GM19455 (cell line): ENCODE measurements around the gene TPCN2.
A peak's percentile ranks its signal among the peaks of the same experiment; 100 is the strongest.

Experiments used
- ATAC-seq: cut with Tn5 transposase; IDR thresholded peaks from one replicate; pipeline ENCODE4 v1.9.1; 2021; ENCODE audit not compliant: unreplicated experiment

TPCN2 gene

DNA sequence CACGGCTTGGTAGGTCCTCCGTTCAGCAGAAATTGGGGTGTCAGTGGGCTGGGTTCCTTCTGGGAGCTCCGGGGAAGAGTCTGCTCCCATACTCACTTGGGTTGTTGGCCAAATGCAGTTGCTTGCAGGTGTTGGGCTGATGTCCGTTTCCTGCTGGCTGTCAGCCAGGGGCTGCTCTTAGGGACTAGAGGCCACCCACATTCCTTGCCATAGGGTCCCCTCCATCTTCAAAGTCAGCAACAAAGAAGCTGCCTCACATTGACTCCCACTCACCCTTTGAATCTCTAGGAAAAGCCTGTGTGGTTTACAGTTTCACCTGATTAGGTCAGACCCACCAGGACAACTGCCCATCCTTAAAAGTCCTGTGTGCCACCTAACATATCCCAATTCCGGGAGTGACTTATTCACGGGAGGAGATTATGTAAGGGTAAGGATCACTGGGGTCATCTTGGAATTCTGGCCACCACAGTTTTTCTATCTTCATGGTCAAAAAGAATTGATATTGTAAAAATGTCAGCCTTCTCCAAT lies 43.0 kb downstream of the TPCN2 start:
- no peak for ATAC-seq

DNA sequence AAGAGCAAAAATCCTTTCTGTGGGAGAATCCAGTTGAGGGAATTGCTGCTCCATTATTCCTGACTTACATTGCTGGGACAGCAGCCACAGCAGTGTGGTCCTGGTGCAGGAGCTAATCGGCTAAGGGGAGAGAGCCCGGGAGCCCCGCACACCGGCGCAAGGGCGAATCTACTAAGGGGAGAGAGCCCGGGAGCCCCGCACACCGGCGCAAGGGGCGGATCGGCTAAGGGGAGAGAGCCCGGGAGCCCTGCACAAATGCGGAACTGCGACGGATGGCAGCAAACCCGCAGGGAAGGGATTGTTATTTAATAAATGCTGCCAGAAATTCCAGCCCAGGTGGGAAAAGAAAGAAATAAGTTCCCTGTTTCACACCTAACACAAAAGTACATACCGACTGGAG lies 43.5 kb downstream of the TPCN2 start:
- ATAC-seq, result no peak

DNA sequence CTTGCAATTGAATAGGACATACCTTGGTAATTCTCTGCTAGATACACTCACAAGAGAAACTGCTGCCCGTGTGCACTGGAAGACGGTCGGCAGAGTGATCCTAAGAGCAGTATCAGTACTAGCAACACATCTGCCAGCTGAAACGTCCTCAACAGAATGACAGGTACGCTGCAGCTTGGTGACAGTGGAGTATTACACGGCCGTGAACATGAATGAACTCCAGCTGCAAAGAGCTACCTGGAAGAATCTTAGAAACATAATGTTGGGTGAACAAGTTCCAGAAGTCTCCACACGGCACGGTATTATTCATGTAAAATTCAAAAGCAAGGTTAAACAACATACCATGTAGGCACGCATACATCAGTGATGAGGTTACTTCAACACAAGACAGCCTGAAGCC lies 44.4 kb downstream of the TPCN2 start:
- ATAC-seq, result no peak

DNA sequence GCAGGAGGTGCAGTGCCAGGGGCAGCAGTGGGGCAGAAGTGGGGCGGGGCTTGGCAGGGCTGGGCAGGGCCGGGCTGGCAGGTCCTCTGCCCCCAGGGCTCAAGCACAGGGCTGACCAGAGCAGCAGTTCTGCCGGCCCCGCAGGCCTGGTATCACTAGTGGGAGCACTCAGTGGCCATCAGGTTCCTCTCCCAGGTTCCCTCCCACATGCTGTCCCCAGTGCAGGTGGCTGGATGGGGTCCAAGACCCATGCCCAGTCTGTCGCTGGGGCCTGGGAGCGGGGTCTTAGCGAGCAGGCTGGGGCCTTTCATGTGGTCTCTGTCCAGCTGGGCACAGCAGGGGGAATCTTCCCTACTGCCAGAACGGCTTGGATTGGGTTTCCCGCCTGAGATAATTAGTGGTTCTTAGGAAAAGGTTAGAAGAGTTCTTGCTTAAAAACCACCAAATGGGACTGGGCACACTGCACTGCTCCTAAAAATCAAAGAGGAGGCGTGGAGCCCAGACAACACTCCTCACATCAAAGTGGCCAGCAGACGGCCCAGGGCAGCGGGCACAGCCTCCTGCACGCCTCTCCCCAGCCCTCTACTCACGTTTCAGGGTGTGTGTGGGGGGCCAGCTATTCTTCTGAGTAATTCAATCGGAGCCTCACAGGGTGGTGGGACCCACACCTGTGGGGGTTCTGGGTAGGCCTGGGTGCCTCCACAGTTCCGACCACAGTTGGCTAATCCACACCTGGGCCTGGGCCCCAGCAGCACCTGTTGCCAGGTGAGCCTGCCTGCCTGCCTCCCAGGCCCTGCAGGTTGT lies 45.6 kb downstream of the TPCN2 start:
- ATAC-seq, result no peak

GRCh38 chr11:69094915-69095290 lies 46.2 kb downstream of the TPCN2 start:
- no peak for ATAC-seq

DNA sequence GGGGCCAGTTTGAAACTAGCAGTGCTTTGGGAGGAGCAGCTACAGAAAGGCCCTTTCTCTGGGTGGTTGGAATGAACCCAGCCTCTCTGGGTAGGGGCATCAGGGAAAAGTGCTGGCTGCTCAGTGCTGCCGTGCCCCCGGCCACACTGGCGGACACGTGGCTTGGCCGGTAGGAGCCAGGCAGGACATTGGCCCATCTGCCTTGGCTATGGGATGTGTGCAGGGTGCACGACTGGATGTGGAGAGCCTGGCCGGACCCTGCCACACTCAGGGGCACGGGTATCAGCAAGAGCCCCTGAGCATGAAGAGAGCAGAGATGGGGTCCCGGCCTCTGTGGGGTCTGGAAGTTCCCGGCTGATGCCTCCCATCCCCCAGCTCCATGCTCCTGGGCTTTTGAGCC lies 46.6 kb downstream of the TPCN2 start:
- ATAC-seq, result no peak

- no peak for ATAC-seq
These were observed 47.7 kb downstream of the TPCN2 start for GRCh38 chr11:69096473-69096872.

DNA sequence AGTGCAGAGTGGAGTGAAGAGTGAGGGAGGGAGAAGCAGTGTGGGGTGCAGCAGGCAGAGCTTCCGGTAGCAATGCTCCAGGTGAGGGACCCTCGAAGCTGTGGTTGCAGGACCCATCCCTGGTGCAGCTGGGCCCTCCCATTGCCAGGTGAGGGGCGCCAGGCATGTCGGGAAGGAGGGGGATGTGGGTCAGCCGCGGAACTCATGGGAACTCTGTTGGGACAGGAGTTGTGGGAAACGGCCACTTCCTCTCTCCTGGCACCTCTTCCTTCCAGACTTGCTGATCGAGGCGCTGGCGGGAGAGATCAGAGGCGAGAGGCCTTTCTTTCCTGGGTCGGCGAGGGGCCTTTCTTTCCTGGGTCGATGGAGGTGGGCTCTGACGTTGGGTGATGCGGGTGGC lies 48.5 kb downstream of the TPCN2 start:
- no peak for ATAC-seq

DNA sequence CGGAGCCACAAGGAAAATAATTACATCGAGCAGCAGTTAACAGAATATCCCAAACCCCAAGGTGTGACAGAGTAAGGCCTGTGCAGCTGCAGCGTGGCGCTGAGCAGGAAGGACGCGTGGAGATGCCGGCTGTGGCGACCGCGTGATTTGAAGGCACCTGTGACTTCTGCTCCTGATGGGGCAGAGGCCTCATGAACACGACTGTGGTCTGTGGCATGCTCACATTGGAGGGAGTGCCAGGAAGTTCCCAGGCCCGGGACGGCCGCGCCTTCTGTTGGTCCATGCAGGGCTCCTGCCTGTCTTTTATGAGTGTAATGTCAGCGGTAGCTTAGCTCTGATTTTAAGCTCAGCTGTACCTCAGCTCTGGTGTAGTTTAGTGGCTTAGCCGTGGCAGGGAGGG lies 50.4 kb downstream of the TPCN2 start:
- ATAC-seq, result no peak

GRCh38 chr11:69100454-69101114 lies 51.9 kb downstream of the TPCN2 start:
- ATAC-seq, result no peak

- ATAC-seq, result peak; percentile 54
These were observed 52.5 kb downstream of the TPCN2 start for GRCh38 chr11:69101115-69101791.

DNA sequence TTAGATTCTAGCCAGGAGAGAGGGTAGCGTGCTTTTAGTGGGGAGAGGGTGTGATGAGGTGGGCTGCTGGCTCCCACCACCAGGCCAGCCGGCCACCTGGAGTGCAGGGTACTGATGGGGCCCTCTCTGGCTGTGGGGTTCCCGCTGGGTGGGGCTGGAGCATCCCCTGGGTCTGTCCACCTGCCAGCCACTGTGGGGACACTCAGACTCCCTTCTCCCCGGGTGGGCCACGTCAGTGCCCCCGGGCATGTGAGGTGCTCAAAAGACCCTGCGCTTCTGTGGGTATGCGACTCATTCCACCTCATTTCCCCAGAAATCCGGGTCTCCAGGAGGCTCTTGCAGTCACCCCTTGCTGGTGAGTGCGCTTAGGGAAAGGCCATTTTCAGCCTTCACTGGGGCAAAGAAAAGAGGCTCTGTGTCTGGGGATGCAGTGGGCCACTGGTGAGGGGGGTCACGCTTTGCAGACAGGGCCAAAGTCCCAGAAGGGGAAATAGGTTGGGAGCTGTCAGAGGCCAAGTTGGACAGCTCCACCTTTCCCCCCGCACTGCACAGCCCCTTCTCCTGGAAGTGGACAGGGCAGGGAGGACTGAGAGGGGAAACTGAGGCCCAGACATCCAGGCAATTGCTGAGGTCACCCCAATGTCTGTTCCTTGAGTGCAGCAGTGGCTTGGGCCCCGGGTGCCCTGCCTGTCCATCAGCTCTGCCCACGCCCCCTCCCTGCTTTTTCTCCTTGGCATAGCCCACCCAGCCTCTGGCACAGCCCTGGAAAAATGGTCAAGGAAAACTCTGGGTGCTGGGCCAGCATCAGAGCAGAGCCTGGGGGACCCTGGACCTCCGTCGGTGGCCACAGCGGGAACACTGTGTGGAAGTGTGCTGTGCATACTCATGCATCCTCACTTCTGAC lies 53.3 kb downstream of the TPCN2 start:
- ATAC-seq, result no peak

DNA sequence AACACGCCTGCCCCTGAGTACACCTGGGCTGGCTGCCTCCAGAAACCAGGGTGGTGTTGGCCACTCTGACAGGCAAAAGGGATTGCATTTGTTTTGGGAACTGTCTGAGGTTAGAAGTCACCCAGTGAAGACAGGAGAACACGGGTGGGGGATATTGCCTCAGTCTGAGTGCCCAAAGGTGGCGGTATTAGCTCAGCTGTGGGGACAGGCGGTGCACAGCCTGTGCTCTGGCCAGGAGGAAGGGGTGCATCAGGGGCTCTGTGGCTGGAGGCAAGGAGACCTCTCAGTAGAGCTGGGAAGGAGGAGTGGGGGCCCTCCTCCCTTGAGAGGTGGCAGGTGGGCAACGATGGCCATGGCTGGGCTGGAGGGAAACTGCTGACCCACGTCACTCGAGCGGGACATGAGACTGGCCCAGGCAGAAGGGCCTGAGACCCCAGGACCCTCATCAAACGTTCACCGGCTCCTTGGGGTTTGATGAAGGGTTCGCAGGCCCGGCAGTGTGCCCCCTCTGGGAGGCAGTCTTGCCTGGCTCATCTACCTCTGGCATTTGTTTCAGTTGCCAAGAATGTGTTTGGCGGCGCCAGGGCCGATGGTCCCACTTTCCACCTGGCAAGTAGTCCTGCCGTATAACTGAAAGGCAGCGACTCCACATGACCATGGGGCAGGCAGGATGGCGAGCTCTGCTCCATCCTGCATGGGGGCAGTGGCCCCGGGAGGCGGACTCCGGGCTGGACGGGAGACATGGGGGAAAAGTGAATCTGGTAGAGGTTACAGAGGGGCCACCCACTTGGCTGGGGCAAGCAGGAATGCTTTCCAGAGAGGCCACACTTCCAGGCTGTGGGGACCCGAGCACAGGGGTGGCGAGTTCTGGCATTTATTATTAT lies 54.2 kb downstream of the TPCN2 start:
- ATAC-seq, result no peak

GRCh38 chr11:69104212-69104855 lies 55.6 kb downstream of the TPCN2 start:
- ATAC-seq, result no peak

DNA sequence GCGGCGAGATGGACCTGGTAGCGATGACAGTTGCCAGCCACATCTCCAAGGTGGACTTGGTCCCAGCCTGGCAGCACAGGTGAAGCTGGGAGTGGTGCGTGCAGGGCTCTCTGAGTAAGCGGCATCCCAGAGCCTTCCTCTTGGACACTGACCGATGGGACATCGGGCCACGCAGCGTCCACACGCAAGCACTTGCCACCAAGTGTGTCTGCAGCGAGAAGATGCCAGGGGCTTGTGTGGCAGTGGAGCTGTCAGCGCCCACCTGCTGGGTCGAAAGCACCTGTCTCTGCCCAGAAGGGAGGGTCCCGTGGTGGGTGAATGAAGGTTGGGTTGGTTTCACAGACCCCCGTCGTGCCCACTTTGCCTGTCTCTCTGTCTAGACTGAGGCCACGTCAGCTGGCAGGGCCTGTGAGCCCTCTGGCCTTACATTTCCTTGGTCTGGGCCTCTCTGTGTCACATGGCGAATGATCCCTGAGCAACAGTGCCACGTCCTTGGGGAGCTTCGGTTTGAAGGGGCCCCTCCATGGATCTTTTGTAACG lies 56.2 kb downstream of the TPCN2 start:
- no peak for ATAC-seq

DNA sequence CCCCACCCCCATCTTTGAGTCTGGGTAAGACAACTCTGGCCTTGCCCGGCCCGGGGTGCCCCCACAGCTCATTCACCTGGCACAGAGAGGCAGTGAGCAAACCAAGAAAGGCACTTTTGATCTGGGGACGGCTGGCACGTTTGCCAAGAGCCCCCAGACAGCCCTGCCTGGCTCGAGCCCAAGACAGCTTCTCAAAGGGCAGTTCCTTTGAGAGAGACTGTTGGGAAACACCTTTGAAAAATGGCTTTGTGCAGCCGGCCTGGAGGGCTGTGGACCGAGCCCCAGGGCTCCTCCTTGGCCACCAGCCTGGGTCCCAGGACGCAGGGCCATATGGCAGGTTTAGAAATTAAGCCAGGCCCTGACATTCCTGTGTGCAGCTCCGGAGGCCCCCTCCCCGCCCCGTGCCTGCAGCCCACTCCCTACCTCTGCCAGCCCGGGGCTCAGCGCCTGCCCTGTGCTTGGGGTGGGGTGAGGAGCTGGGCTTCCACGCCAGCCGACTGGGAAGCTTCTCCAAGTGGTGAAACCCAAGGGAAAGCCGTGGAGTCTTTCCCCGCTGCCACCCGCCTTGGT lies 56.8 kb downstream of the TPCN2 start:
- no peak for ATAC-seq

DNA sequence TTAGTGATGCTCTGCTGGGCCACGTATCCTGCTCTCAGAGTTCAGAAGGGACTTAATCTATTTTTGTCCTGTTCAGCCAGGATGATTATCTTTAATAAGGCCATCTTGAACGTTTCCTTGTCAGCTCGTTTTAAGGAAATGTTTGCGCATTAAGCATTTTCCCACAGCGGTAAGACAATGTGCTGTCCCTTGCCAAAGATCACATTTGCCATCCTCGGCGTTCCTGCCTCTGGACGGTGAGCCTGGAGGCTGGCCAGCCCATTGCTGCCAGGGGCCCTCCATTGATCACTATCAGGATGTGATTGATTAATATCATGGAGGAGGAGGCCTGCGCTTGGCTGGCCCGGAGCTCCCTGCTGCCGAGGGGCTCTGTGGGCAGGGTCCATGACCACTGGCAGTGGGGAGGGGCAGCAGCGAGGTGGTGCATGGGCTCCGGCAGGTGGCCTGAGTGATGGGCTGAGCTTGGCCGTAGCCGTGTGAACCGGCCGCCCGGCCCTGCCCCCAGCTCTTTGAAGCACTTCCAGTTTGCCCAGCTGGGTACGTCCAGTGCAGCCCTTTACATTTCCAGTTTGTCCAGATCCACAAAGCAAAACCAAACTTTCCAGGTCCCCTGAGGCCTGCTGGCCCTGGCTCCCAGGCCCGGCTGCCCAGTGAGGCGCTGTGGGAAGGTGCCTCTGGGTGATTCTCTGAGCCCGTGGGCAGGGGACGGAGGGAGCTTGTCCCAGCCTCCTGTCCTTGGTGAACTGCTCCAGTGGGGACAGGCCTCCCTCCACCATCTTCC lies 57.5 kb downstream of the TPCN2 start:
- ATAC-seq, result no peak

DNA sequence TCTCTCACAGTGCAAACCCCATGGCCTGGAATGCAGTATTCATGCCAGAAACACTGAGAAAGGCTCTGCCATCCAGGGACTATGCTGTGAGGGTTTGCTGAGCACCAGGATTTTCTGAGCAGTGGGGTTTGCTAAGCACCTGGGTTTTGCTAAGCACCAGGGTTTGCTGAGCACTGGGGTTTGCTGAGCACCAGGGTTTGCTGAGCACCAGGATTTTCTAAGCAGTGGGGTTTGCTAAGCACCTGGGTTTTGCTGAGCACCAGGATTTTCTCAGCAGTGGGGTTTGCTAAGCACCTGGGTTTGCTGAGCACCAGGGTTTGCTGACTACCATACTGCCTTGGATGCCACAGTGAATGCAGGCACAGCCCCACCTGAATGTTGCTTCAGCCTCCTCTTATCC lies 58.7 kb downstream of the TPCN2 start:
- ATAC-seq, result no peak
